ENCODE data around the gene KCNG2.

- TF ChIP-seq ZBTB4 (CRISPR knock-in tag; IDR thresholded peaks at IDR 0.05) (no peak), POLR2A (IDR thresholded peaks at IDR 0.05; ENCODE audit: low read depth, low read length) (no peak), POLR2AphosphoS2 (IDR thresholded peaks at IDR 0.05; ENCODE audit: low read depth, low read length) (no peak), BRCA1 (IDR thresholded peaks at IDR 0.05; ENCODE audit: low read depth, low read length) (no peak)
- TF ChIP-seq, protein P1, sequence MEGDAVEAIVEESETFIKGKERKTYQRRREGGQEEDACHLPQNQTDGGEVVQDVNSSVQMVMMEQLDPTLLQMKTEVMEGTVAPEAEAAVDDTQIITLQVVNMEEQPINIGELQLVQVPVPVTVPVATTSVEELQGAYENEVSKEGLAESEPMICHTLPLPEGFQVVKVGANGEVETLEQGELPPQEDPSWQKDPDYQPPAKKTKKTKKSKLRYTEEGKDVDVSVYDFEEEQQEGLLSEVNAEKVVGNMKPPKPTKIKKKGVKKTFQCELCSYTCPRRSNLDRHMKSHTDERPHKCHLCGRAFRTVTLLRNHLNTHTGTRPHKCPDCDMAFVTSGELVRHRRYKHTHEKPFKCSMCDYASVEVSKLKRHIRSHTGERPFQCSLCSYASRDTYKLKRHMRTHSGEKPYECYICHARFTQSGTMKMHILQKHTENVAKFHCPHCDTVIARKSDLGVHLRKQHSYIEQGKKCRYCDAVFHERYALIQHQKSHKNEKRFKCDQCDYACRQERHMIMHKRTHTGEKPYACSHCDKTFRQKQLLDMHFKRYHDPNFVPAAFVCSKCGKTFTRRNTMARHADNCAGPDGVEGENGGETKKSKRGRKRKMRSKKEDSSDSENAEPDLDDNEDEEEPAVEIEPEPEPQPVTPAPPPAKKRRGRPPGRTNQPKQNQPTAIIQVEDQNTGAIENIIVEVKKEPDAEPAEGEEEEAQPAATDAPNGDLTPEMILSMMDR (IDR thresholded peaks at IDR 0.05 in 2 of 3, conservative IDR thresholded peaks at IDR 0.05 in 1 of 3; ENCODE audit: control insufficient read depth in 2 of 3, extremely low read depth in 1 of 3, insufficient read depth in 1 of 3, low read depth in 3 of 3, low read length in 3 of 3) = no peak
Observed at GRCh38 chr18:79944126-79944731, 146.5 kb downstream of the KCNG2 start.

All from GM12878 (cell line).